HCT116 (cell line): ENCODE measurements around the gene PML. TPM values are rescaled to one million over a fixed set of nuclear protein-coding genes. Genes with fewer than 3 reads are reported as not detected.

Experiments used
- ATAC-seq: fragments of 200-7000 bp; cut with Tn5 transposase; 2 replicates; pipeline ENCODE4 v1.9.1; 2020; ENCODE audit warnings: mild to moderate bottlenecking, moderate library complexity
- BruUV-seq: library from RNA; stranded (reverse); fragments of 400-500 nt; replicated peaks from 2 replicates; lab custom pipeline; 2021; lab: Mats Ljungman, UMichigan
- CTCF ChIA-PET: fragments of 300-600 bp; sonication (Branson Sonifier 250); formaldehyde crosslinking; loops from one replicate; lab custom pipeline; 2021; ENCODE audit warnings: antibody characterized with exemption; lab: Charles Lee
- POLR2A ChIA-PET: fragments of 300-600, 350-600 bp; sonication (Branson Sonifier 250); formaldehyde crosslinking; loops from one replicate; lab custom pipeline; 2021; ENCODE audit warnings: antibody characterized with exemption; lab: Charles Lee
- RAD21 ChIA-PET, 2 experiments: fragments of 300-600 bp; sonication (Branson Sonifier 250); formaldehyde crosslinking; loops; one replicate each; lab custom pipeline; 2023; ENCODE audit warnings: low total read pairs in 2 of 2; ENCODE audit not compliant: uncharacterized antibody in 2 of 2, unreplicated experiment in 2 of 2, low non-redundant PET in 1 of 2; lab: Charles Lee
- DNase-seq: peaks from one replicate; pipeline ENCODE4 v3.0.0-alpha.2; 2010; ENCODE audit warnings: low read depth, low spot score
- H2AFZ ChIP-seq: fragments of 200-600 bp; shearing (Covaris generic), sonication (generic); 2 replicates; pipeline ENCODE4 v1.6.1; 2017; ENCODE audit warnings: low read depth, mixed run types, mixed read lengths, antibody characterized with exemption, low read length; ENCODE audit not compliant: poor library complexity, severe bottlenecking
- H3K27ac ChIP-seq: 2 replicates; pipeline ENCODE4 v1.5.1; 2012; ENCODE audit warnings: low read depth, low read length
- H3K27me3 ChIP-seq: fragments of 200-600 bp; sonication (generic); 2 replicates; pipeline ENCODE4 v1.6.1; 2016; ENCODE audit warnings: mixed run types, low read length, mixed read lengths; ENCODE audit not compliant: insufficient read depth
- H3K36me3 ChIP-seq, 2 experiments: fragments of 200-500 bp in 1 of 2; fragments of 200-600 bp in 1 of 2; sonication (Bioruptor generic) in 1 of 2; sonication (generic) in 1 of 2; 2 replicates each; pipeline versions ENCODE4 v1.5.1 to v1.6.1; 2014 to 2016; ENCODE audit warnings: low read length in 2 of 2, inconsistent platforms in 1 of 2, mixed read lengths in 1 of 2, mixed run types in 1 of 2; ENCODE audit not compliant: insufficient read depth in 2 of 2, control insufficient read depth in 1 of 2
- H3K4me1 ChIP-seq, 2 experiments: fragments of 200-600 bp in 1 of 2; sonication (generic) in 1 of 2; 2 replicates each; pipeline versions ENCODE4 v1.5.1 to v1.6.1; 2012 to 2017; ENCODE audit warnings: low read length in 2 of 2, inconsistent platforms in 1 of 2, mild to moderate bottlenecking in 1 of 2, mixed read lengths in 1 of 2, mixed run types in 1 of 2, moderate library complexity in 1 of 2; ENCODE audit not compliant: insufficient read depth in 2 of 2, control insufficient read depth in 1 of 2
- H3K4me2 ChIP-seq: fragments of 200-600 bp; sonication (generic); 2 replicates; pipeline ENCODE4 v1.6.1; 2017; ENCODE audit warnings: mixed run types, low read length, mixed read lengths
- H3K4me3 ChIP-seq, 2 experiments: fragments of 200-600 bp in 1 of 2; sonication (generic) in 1 of 2; replicated peaks in 1 of 2; 2 replicates each; pipeline ENCODE4 v1.5.1; 2011 to 2016; ENCODE audit warnings: low read length in 2 of 2, control low read depth in 1 of 2, low read depth in 1 of 2, mild to moderate bottlenecking in 1 of 2, mixed read lengths in 1 of 2, mixed run types in 1 of 2
- H3K79me2 ChIP-seq: fragments of 200-600 bp; sonication (generic); 2 replicates; pipeline ENCODE4 v1.6.1; 2017; ENCODE audit warnings: mild to moderate bottlenecking, mixed run types, low read length, moderate library complexity, mixed read lengths; ENCODE audit not compliant: insufficient read depth
- H3K9ac ChIP-seq: fragments of 200-600 bp; sonication (generic); 2 replicates; pipeline ENCODE4 v1.6.1; 2016; ENCODE audit warnings: low read length, mixed read lengths
- H3K9me2 ChIP-seq: fragments of 200-600 bp; sonication (generic), shearing (Covaris generic); 2 replicates; pipeline ENCODE4 v1.6.1; 2017; ENCODE audit warnings: mixed run types, mild to moderate bottlenecking, moderate library complexity; ENCODE audit not compliant: insufficient read depth
- H3K9me3 ChIP-seq, 2 experiments: fragments of 200-500 bp in 1 of 2; fragments of 200-600 bp in 1 of 2; sonication (Bioruptor generic) in 1 of 2; sonication (generic) in 1 of 2; 2 replicates each; pipeline ENCODE4 v1.6.1; 2014 to 2017; ENCODE audit warnings: low read length in 2 of 2, mixed read lengths in 2 of 2, inconsistent platforms in 1 of 2, low read depth in 1 of 2, mild to moderate bottlenecking in 1 of 2, mixed run types in 1 of 2, moderate library complexity in 1 of 2; ENCODE audit not compliant: control insufficient read depth in 1 of 2, insufficient read depth in 1 of 2
- H4K20me1 ChIP-seq: fragments of 200-600 bp; sonication (generic), shearing (Covaris generic); 2 replicates; pipeline ENCODE4 v1.6.1; 2017; ENCODE audit warnings: mixed run types, mild to moderate bottlenecking, moderate library complexity; ENCODE audit not compliant: insufficient read depth
- CTCF ChIP-seq, 3 experiments: fragments of 200-600 bp in 1 of 3; sonication (generic) in 1 of 3; IDR thresholded peaks in 2 of 3; conservative IDR thresholded peaks in 1 of 3; 2 replicates each; pipeline ENCODE4 v1.5.1; 2012 to 2017; ENCODE audit warnings: low read depth in 2 of 3, low read length in 2 of 3, antibody characterized with exemption in 1 of 3, borderline replicate concordance in 1 of 3, control low read depth in 1 of 3, mild to moderate bottlenecking in 1 of 3, mixed read lengths in 1 of 3, mixed run types in 1 of 3, moderate library complexity in 1 of 3; ENCODE audit not compliant: insufficient read depth in 1 of 3
- EGR1 ChIP-seq: IDR thresholded peaks from 2 replicates; pipeline ENCODE4 v1.6.1; 2012; ENCODE audit warnings: low read depth
- ELF1 ChIP-seq: IDR thresholded peaks from 2 replicates; pipeline ENCODE4 v1.6.1; 2012; ENCODE audit warnings: low read depth, borderline replicate concordance
- EZH2 ChIP-seq: fragments of 200-600 bp; sonication (generic); IDR thresholded peaks from 2 replicates; pipeline ENCODE4 v1.6.1; 2017; ENCODE audit warnings: antibody characterized with exemption, mixed run types
- EZH2phosphoT487 ChIP-seq: fragments of 200-600 bp; IDR thresholded peaks from 2 replicates; pipeline ENCODE4 v1.6.1; 2018; ENCODE audit warnings: antibody characterized with exemption, borderline replicate concordance
- JUND ChIP-seq: IDR thresholded peaks from 2 replicates; pipeline ENCODE4 v1.6.1; 2012
- POLR2A ChIP-seq: IDR thresholded peaks from 2 replicates; pipeline ENCODE4 v1.7.0; 2011; ENCODE audit warnings: borderline replicate concordance; ENCODE audit not compliant: insufficient read depth, insufficient read length; ENCODE audit errors: extremely low read depth
- POLR2AphosphoS5 ChIP-seq: IDR thresholded peaks from 2 replicates; pipeline ENCODE4 v1.6.1; 2011; ENCODE audit warnings: mild to moderate bottlenecking, low read depth, low read length, moderate library complexity
- RAD21 ChIP-seq: IDR thresholded peaks from 2 replicates; pipeline ENCODE4 v1.6.1; 2012; ENCODE audit warnings: low read depth, mild to moderate bottlenecking
- SP1 ChIP-seq: IDR thresholded peaks from 2 replicates; pipeline ENCODE4 v1.6.1; 2012; ENCODE audit warnings: low read depth
- SRF ChIP-seq: IDR thresholded peaks from 2 replicates; pipeline ENCODE4 v1.6.1; 2012; ENCODE audit warnings: low read depth
- TCF7L2 ChIP-seq: IDR thresholded peaks from 2 replicates; pipeline ENCODE4 v1.7.0; 2011; ENCODE audit warnings: borderline replicate concordance, inconsistent platforms; ENCODE audit not compliant: insufficient read depth, insufficient read length; ENCODE audit errors: extremely low read depth
- YY1 ChIP-seq: IDR thresholded peaks from 2 replicates; pipeline ENCODE4 v1.6.1; 2011; ENCODE audit warnings: low read length, low read depth, moderate library complexity, mild to moderate bottlenecking; ENCODE audit not compliant: insufficient replicate concordance; ENCODE audit errors: extremely low read depth
- ZBTB33 ChIP-seq: IDR thresholded peaks from 2 replicates; pipeline ENCODE4 v1.6.1; 2011; ENCODE audit warnings: mild to moderate bottlenecking, low read length, moderate library complexity; ENCODE audit not compliant: insufficient replicate concordance; ENCODE audit errors: extremely low read depth
- ZFX ChIP-seq: fragments of 450-650 bp; IDR thresholded peaks from 2 replicates; pipeline ENCODE4 v1.6.1; 2017
- ZNF274 ChIP-seq: fragments of 200-500 bp; sonication (Bioruptor generic); IDR thresholded peaks from 2 replicates; pipeline ENCODE4 v1.6.1; 2014; ENCODE audit warnings: mild to moderate bottlenecking, low read depth, low read length, inconsistent platforms
- intact Hi-C: fragments of 100-400 bp; cut with micrococcal nuclease; formaldehyde crosslinking; loops from 2 replicates; pipeline ENCODE4 v1.10.0; 2022
- total RNA-seq: library from RNA; stranded (reverse); gene quantifications from one replicate; pipeline ENCODE4 v1.2.1, GENCODE V29; 2021; ENCODE audit not compliant: unreplicated experiment
- TF ChIP-seq, protein P1 (sequence below): IDR thresholded peaks from 2 replicates; pipeline ENCODE4 v1.6.1; 2012
- TF ChIP-seq, protein P2 (sequence below): IDR thresholded peaks from 2 replicates; pipeline ENCODE4 v1.6.1; 2012; ENCODE audit warnings: low read depth

The PML gene
- total RNA-seq, 1 experiment from 2014 or later, result 28.1 TPM

DNA sequence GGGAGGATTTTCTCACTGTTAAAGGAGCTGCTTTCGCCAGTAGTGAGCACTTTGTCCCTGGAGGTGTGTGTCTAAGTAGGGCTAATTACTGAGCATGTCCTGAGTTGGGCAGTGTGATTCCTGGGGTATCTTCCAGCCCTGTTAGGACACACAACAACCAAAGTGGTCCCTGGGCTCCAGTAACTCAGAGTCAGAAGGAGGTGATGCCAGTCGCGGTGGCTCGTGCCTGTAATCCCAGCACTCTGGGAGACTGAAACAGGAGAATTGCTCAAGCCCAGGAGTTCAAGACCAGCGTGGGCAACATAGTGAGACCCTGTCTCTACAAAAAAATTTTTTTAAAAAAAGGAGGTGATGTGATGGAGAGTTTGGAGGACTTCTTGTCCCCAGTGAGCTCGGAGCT, 37.5 kb downstream of the PML start:
- Histone ChIP-seq H3K79me2 (no peaks in the 10 kb centered on the region), H3K4me3 (no peak overlapping the region), H2AFZ (no peak overlapping the region), H3K9me2 (no peaks in the 10 kb centered on the region), H3K9ac (no peak overlapping the region), H3K27me3 (no peaks in the 10 kb centered on the region), H4K20me1 (no peaks in the 10 kb centered on the region), H3K4me1 (no peaks in the 10 kb centered on the region), H3K4me2 (no peak overlapping the region)
- ATAC-seq, result no peak
- no TSS peak for BruUV-seq
- intact Hi-C loops, result no loop called here
- CTCF ChIA-PET, result interaction anchor here (1.1 to 1.4 kb wide), 3 partner anchors 9 to 22 kb away, joined by 3 to 4 read pairs (median 3); no protein-coding TSS in a partner anchor
- RAD21 ChIA-PET, result no interaction called here
- no peak for TF ChIP-seq ZBTB33
- TF ChIP-seq ZFX, result no peak
- TF ChIP-seq POLR2AphosphoS5, result no peak
- no peak for TF ChIP-seq TCF7L2
- no peak for TF ChIP-seq RAD21
- TF ChIP-seq CTCF (IDR thresholded peaks at IDR 0.05 in 2 of 3, conservative IDR thresholded peaks at IDR 0.05 in 1 of 3; ENCODE audit: borderline replicate concordance in 1 of 3, insufficient read depth in 1 of 3, low read depth in 2 of 3, low read length in 2 of 3), result no peak
- TF ChIP-seq ZNF274, result no peak
- no peak for TF ChIP-seq EZH2
- TF ChIP-seq, protein P1, sequence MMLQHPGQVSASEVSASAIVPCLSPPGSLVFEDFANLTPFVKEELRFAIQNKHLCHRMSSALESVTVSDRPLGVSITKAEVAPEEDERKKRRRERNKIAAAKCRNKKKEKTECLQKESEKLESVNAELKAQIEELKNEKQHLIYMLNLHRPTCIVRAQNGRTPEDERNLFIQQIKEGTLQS, result no peak
- TF ChIP-seq SRF, result no peak
- TF ChIP-seq YY1, result no peak
- no peak for TF ChIP-seq JUND
- no peak for TF ChIP-seq ELF1
- no peak for TF ChIP-seq EZH2phosphoT487
- TF ChIP-seq SP1, result no peak
- no peak for TF ChIP-seq POLR2A
- TF ChIP-seq, protein P2, sequence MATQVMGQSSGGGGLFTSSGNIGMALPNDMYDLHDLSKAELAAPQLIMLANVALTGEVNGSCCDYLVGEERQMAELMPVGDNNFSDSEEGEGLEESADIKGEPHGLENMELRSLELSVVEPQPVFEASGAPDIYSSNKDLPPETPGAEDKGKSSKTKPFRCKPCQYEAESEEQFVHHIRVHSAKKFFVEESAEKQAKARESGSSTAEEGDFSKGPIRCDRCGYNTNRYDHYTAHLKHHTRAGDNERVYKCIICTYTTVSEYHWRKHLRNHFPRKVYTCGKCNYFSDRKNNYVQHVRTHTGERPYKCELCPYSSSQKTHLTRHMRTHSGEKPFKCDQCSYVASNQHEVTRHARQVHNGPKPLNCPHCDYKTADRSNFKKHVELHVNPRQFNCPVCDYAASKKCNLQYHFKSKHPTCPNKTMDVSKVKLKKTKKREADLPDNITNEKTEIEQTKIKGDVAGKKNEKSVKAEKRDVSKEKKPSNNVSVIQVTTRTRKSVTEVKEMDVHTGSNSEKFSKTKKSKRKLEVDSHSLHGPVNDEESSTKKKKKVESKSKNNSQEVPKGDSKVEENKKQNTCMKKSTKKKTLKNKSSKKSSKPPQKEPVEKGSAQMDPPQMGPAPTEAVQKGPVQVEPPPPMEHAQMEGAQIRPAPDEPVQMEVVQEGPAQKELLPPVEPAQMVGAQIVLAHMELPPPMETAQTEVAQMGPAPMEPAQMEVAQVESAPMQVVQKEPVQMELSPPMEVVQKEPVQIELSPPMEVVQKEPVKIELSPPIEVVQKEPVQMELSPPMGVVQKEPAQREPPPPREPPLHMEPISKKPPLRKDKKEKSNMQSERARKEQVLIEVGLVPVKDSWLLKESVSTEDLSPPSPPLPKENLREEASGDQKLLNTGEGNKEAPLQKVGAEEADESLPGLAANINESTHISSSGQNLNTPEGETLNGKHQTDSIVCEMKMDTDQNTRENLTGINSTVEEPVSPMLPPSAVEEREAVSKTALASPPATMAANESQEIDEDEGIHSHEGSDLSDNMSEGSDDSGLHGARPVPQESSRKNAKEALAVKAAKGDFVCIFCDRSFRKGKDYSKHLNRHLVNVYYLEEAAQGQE, result no peak
- TF ChIP-seq EGR1, result no peak
- TF ChIP-seq, all 23 proteins: peak for 0
- no peak for DNase-seq
- POLR2A ChIA-PET, result no interaction called here
- Histone ChIP-seq H3K9me3 (no peaks in the 10 kb centered on the region), H3K36me3 (no peaks in the 10 kb centered on the region; a peak in 1 of 4 replicates), H3K27ac (no peak overlapping the region)
